SK-N-SH (cell line): ENCODE data around the gene TEAD2. TPM values are rescaled to one million over a fixed set of nuclear protein-coding genes. Genes with fewer than 3 reads are reported as not detected.

Source experiments
- CTCF ChIA-PET: fragments of 300-600, 350-600 bp; formaldehyde crosslinking; extraction: SDS; loops from one replicate; lab custom pipeline; 2021; lab: Yijun Ruan, JAX
- POLR2A ChIA-PET: fragments of 350-600 bp; sonication (Branson Sonifier 250); formaldehyde crosslinking; extraction: SDS; loops from one replicate; lab custom pipeline; 2020; ENCODE audit warnings: antibody characterized with exemption, inconsistent platforms; lab: Yijun Ruan, JAX
- DNase-seq: peaks from one replicate; pipeline ENCODE4 v3.0.0; 2012
- H2AFZ ChIP-seq: fragments of 200-600 bp; sonication (generic); 2 replicates; pipeline ENCODE4 v1.8.1; 2016; ENCODE audit warnings: antibody characterized with exemption, mild to moderate bottlenecking, low read depth
- H3F3A ChIP-seq: fragments of 200-600 bp; sonication (generic); replicated peaks from 2 replicates; pipeline ENCODE3; 2016; ENCODE audit warnings: antibody characterized with exemption, mild to moderate bottlenecking; ENCODE audit not compliant: insufficient read depth
- H3K27ac ChIP-seq, 2 experiments: fragments of 200-500 bp in 1 of 2; fragments of 200-600 bp in 1 of 2; sonication (Bioruptor generic) in 1 of 2; sonication (generic), shearing (Covaris generic) in 1 of 2; 2 replicates each; pipeline versions ENCODE4 v1.5.1 to v1.6.1; 2014 to 2016; ENCODE audit warnings: low read depth in 2 of 2, inconsistent platforms in 1 of 2, low read length in 1 of 2, mild to moderate bottlenecking in 1 of 2, mixed read lengths in 1 of 2
- H3K27me3 ChIP-seq: fragments of 200-600 bp; sonication (generic), shearing (Covaris generic); 2 replicates; pipeline ENCODE4 v1.6.1; 2016; ENCODE audit warnings: mixed run types; ENCODE audit not compliant: insufficient read depth
- H3K36me3 ChIP-seq, 2 experiments: fragments of 200-500 bp in 1 of 2; fragments of 200-600 bp in 1 of 2; sonication (Bioruptor generic) in 1 of 2; sonication (generic) in 1 of 2; replicated peaks in 1 of 2; 2 replicates each; pipeline versions ENCODE3 to v1.5.1; 2014 to 2016; ENCODE audit warnings: low read length in 1 of 2, mild to moderate bottlenecking in 1 of 2; ENCODE audit not compliant: insufficient read depth in 2 of 2, control insufficient read depth in 1 of 2
- H3K4me1 ChIP-seq, 2 experiments: fragments of 200-500 bp in 1 of 2; fragments of 200-600 bp in 1 of 2; sonication (Bioruptor generic) in 1 of 2; sonication (generic), shearing (Covaris generic) in 1 of 2; 2 replicates each; pipeline versions ENCODE4 v1.5.1 to v1.6.1; 2014 to 2016; ENCODE audit warnings: low read depth in 1 of 2, low read length in 1 of 2, mixed run types in 1 of 2; ENCODE audit not compliant: insufficient read depth in 2 of 2, control insufficient read depth in 1 of 2
- H3K4me2 ChIP-seq: fragments of 200-600 bp; sonication (generic), shearing (Covaris generic); 2 replicates; pipeline ENCODE4 v1.6.1; 2017; ENCODE audit warnings: mixed run types
- H3K4me3 ChIP-seq, 2 experiments: fragments of 200-500 bp in 1 of 2; fragments of 200-600 bp in 1 of 2; sonication (Bioruptor generic) in 1 of 2; sonication (generic), shearing (Covaris generic) in 1 of 2; 2 replicates each; pipeline versions ENCODE4 v1.5.1 to v1.8.1; 2014 to 2016; ENCODE audit warnings: low read depth in 2 of 2, inconsistent platforms in 1 of 2, low read length in 1 of 2, mild to moderate bottlenecking in 1 of 2, mixed read lengths in 1 of 2, moderate library complexity in 1 of 2
- H3K79me2 ChIP-seq: fragments of 200-600 bp; sonication (generic); 2 replicates; pipeline ENCODE4 v1.8.1; 2017; ENCODE audit warnings: mild to moderate bottlenecking; ENCODE audit not compliant: insufficient read depth
- H3K9ac ChIP-seq: fragments of 200-600 bp; sonication (generic); 2 replicates; pipeline ENCODE4 v1.6.1; 2017; ENCODE audit warnings: mixed run types
- H3K9me2 ChIP-seq: fragments of 200-600 bp; sonication (generic); 2 replicates; pipeline ENCODE4 v1.6.1; 2017; ENCODE audit warnings: mixed run types
- H3K9me3 ChIP-seq: fragments of 200-600 bp; sonication (generic); 2 replicates; pipeline ENCODE4 v1.6.1; 2017; ENCODE audit warnings: mixed run types, mild to moderate bottlenecking, moderate library complexity
- H4K20me1 ChIP-seq: fragments of 200-600 bp; sonication (generic); 2 replicates; pipeline ENCODE4 v1.6.1; 2017; ENCODE audit warnings: mild to moderate bottlenecking, mixed run types; ENCODE audit not compliant: insufficient read depth
- CHD2 ChIP-seq: fragments of 150-350 bp; IDR thresholded peaks from 2 replicates; pipeline ENCODE4 v1.6.1; 2018; ENCODE audit warnings: low read length; ENCODE audit not compliant: partially characterized antibody
- CTCF ChIP-seq: fragments of 200-600 bp; sonication (generic); IDR thresholded peaks from 2 replicates; pipeline ENCODE4 v1.6.1; 2017; ENCODE audit warnings: antibody characterized with exemption, mild to moderate bottlenecking, moderate library complexity
- EP300 ChIP-seq, 2 experiments: IDR thresholded peaks; 2 replicates each; pipeline versions ENCODE4 v1.4.0 to v1.6.1; 2012; ENCODE audit warnings: borderline replicate concordance in 1 of 2, low read depth in 1 of 2, low read length in 1 of 2
- EZH2phosphoT487 ChIP-seq: fragments of 200-600 bp; sonication (generic); IDR thresholded peaks from 2 replicates; pipeline ENCODE4 v1.6.1; 2017; ENCODE audit warnings: low read depth, mixed run types, mild to moderate bottlenecking, antibody characterized with exemption, moderate library complexity, borderline replicate concordance
- GABPA ChIP-seq: IDR thresholded peaks from 2 replicates; pipeline ENCODE4 v1.4.0; 2012; ENCODE audit warnings: low read depth, mild to moderate bottlenecking
- IRF3 ChIP-seq: fragments of 150-350 bp; IDR thresholded peaks from 2 replicates; pipeline ENCODE4 v1.6.1; 2016; ENCODE audit warnings: mild to moderate bottlenecking, low read depth, low read length
- JUND ChIP-seq: IDR thresholded peaks from 2 replicates; pipeline ENCODE4 v1.4.0; 2012
- MAX ChIP-seq: IDR thresholded peaks from 2 replicates; pipeline ENCODE4 v1.4.0; 2012; ENCODE audit warnings: low read depth
- MXI1 ChIP-seq: IDR thresholded peaks from 2 replicates; pipeline ENCODE4 v1.6.1; 2012; ENCODE audit warnings: mild to moderate bottlenecking, low read depth, low read length, improper control_type of control experiment
- NRF1 ChIP-seq: IDR thresholded peaks from 2 replicates; pipeline ENCODE4 v1.6.1; 2012; ENCODE audit warnings: low read depth, mild to moderate bottlenecking, low read length
- POLR2AphosphoS5 ChIP-seq: IDR thresholded peaks from 2 replicates; pipeline ENCODE4 v1.6.1; 2012; ENCODE audit warnings: low read depth, low read length
- RCOR1 ChIP-seq: fragments of 150-350 bp; IDR thresholded peaks from 2 replicates; pipeline ENCODE4 v1.6.1; 2017; ENCODE audit warnings: antibody characterized with exemption, low read length
- RFX5 ChIP-seq: IDR thresholded peaks from 2 replicates; pipeline ENCODE4 v1.6.1; 2012; ENCODE audit warnings: mild to moderate bottlenecking, improper control_type of control experiment, low read length
- SIN3A ChIP-seq: IDR thresholded peaks from 2 replicates; pipeline ENCODE4 v1.6.1; 2012; ENCODE audit warnings: low read depth, mild to moderate bottlenecking, low read length, moderate library complexity, borderline replicate concordance
- SMC3 ChIP-seq: IDR thresholded peaks from 2 replicates; pipeline ENCODE4 v1.6.1; 2012; ENCODE audit warnings: low read depth, low read length, improper control_type of control experiment
- TAF1 ChIP-seq: IDR thresholded peaks from 2 replicates; pipeline ENCODE4 v1.6.1; 2012; ENCODE audit warnings: low read depth, mild to moderate bottlenecking, low read length, moderate library complexity, borderline replicate concordance
- TCF12 ChIP-seq: IDR thresholded peaks from 2 replicates; pipeline ENCODE4 v1.4.0; 2012
- YY1 ChIP-seq: IDR thresholded peaks from 2 replicates; pipeline ENCODE4 v1.4.0; 2012; ENCODE audit warnings: low read depth, mild to moderate bottlenecking
- WGBS: methylation state at CpG from one replicate; pipeline ENCODE4 v1.1.6; 2017; ENCODE audit warnings: low lambda C conversion rate; 5-methylcytosine and 5-hydroxymethylcytosine counted together
- polyA plus RNA-seq, 3 experiments: library from polyadenylated mRNA; depleted of rRNA; stranded (reverse); fragments of >200 nt; gene quantifications; 2 replicates each; pipeline ENCODE4 v1.2.3, GENCODE V29; 2012

The TEAD2 gene
- polyA plus RNA-seq, 1 of the 3 experiments (the other 2 are of a cell fraction): 27.9 TPM

GRCh38 chr19:49327878-49328544 lies 34.2 kb downstream of the TEAD2 start:
- H2AFZ ChIP-seq: no peak overlapping the region
- H3K9me2 ChIP-seq: no peaks in the 10 kb centered on the region
- H3K4me2 ChIP-seq: no peak overlapping the region
- TF ChIP-seq MAX (no peak), IRF3 (no peak), CTCF (peak; percentile 59), SMC3 (peak; percentile 22; the same call in 1 of the 2 replicates), TAF1 (no peak)
- TF ChIP-seq, all 33 proteins: peak for 2
- ChIA-PET POLR2A (no interaction called here), CTCF (interaction anchor here (0.7 to 1.0 kb wide), 4 partner anchors 21 to 119 kb away, joined by 3 to 4 read pairs (median 3); no protein-coding TSS in a partner anchor)
- peak overlapping the region in 1 of 2 experiments; percentile 6; a peak in 1 of 4 replicates for H3K4me3 ChIP-seq
- H3K9ac ChIP-seq: no peak overlapping the region
- 14% methylated on average over 2 of the region's 2 CpGs for WGBS
- H3K4me1 ChIP-seq: no peaks in the 10 kb centered on the region
- no peak overlapping the region for H3K27ac ChIP-seq
- H3K36me3 ChIP-seq: peaks cover 0 to 24% of the 10 kb centered on the region in 2 experiments
- H4K20me1 ChIP-seq: no peaks in the 10 kb centered on the region
- no peaks in the 10 kb centered on the region for H3K27me3 ChIP-seq
- no peak for DNase-seq
- peaks cover 8% of the 10 kb centered on the region; the same call in 1 of the 2 replicates for H3K9me3 ChIP-seq
- no peaks in the 10 kb centered on the region; the same call in 1 of the 2 replicates for H3K79me2 ChIP-seq
- no peaks in the 10 kb centered on the region for H3F3A ChIP-seq

- Histone ChIP-seq H3K4me3 (no peak overlapping the region), H3K27ac (no peak overlapping the region), H3K4me2 (no peak overlapping the region), H3K4me1 (no peaks in the 10 kb centered on the region), H3K79me2 (no peaks in the 10 kb centered on the region; the same call in 1 of the 2 replicates), H2AFZ (no peak overlapping the region), H3K9ac (no peak overlapping the region), H4K20me1 (no peaks in the 10 kb centered on the region), H3K9me3 (peaks cover 10% of the 10 kb centered on the region; the same call in 1 of the 2 replicates), H3K9me2 (no peaks in the 10 kb centered on the region), H3K36me3 (peaks cover 0 to 34% of the 10 kb centered on the region in 2 experiments), H3K27me3 (no peaks in the 10 kb centered on the region), H3F3A (no peaks in the 10 kb centered on the region)
- no peak for DNase-seq
- WGBS: 43% methylated on average over 3 of the region's 3 CpGs
- CTCF ChIA-PET: interaction anchor here (0.8 kb wide), 1 partner anchor 24 kb away, joined by 4 read pairs; no protein-coding TSS in a partner anchor
- POLR2A ChIA-PET: no interaction called here
- TF ChIP-seq SIN3A: no peak
- no peak for TF ChIP-seq POLR2AphosphoS5
- no peak for TF ChIP-seq TAF1
- no peak for TF ChIP-seq NRF1
- no peak for TF ChIP-seq YY1
- no peak for TF ChIP-seq JUND
- TF ChIP-seq CTCF: no peak
- TF ChIP-seq CHD2: no peak
- no peak for TF ChIP-seq IRF3
- TF ChIP-seq RCOR1: no peak
- TF ChIP-seq EP300 (IDR thresholded peaks at IDR 0.05; ENCODE audit: borderline replicate concordance in 1 of 2, low read depth in 1 of 2, low read length in 1 of 2): no peak
- TF ChIP-seq GABPA: no peak
- no peak for TF ChIP-seq TCF12
- no peak for TF ChIP-seq EZH2phosphoT487
- TF ChIP-seq MAX: no peak
- TF ChIP-seq SMC3: no peak
- TF ChIP-seq RFX5: no peak
- TF ChIP-seq MXI1: no peak
Observed at GRCh38 chr19:49326165-49326704, 36.0 kb downstream of the TEAD2 start.
